ENCODE measurements around the gene KCNQ1. TPM values are rescaled to one million over a fixed set of nuclear protein-coding genes. Genes with fewer than 3 reads are reported as not detected.

KCNQ1 gene
- total RNA-seq, 1 experiment from 2014 or later: 2.3 TPM

GRCh38 chr11:2584434-2584811, 139.6 kb downstream of the KCNQ1 start:
- no peaks in the 10 kb centered on the region for H3K9me3 ChIP-seq (ENCODE audit: control insufficient read depth, low read depth, low read length)
- Mint-ChIP-seq H3K4me3 (no peak overlapping the region), H3K4me1 (peaks cover 2 to 3% of the 10 kb centered on the region in 2 experiments; a peak in 1 of 4 replicates), H3K27ac (no peak overlapping the region), H3K36me3 (ENCODE audit: insufficient read depth in 1 of 3, low read depth in 3 of 3) (no peaks in the 10 kb centered on the region), H3K9me3 (no peaks in the 10 kb centered on the region), H3K27me3 (ENCODE audit: low read depth) (peaks cover 60% of the 10 kb centered on the region)
- H2BK120ac ChIP-seq (ENCODE audit: low read depth, low read length, poor library complexity, severe bottlenecking): no peak overlapping the region
- H3K18ac ChIP-seq (ENCODE audit: insufficient read length, low read depth, low read length): no peak overlapping the region
- no peaks in the 10 kb centered on the region for H4K20me1 ChIP-seq (ENCODE audit: control insufficient read depth, insufficient read depth, insufficient read length)
- H3K79me2 ChIP-seq (ENCODE audit: insufficient read depth, low read length): no peaks in the 10 kb centered on the region
- H2BK5ac ChIP-seq (ENCODE audit: insufficient read length, low read length): no peak overlapping the region
- no peak overlapping the region for H4K91ac ChIP-seq (ENCODE audit: insufficient read length, low read depth, low read length)
- no peak for TF ChIP-seq CTCF (conservative IDR thresholded peaks at IDR 0.05)
- H3K4me1 ChIP-seq (ENCODE audit: insufficient read depth, low read length): no peaks in the 10 kb centered on the region
- H3T11ph ChIP-seq (ENCODE audit: low read length): no peak overlapping the region
- no peak overlapping the region for H4K8ac ChIP-seq (replicated peaks; ENCODE audit: insufficient read length, low read depth, low read length)
- WGBS (ENCODE audit: extremely low coverage, insufficient read length, low lambda C conversion rate): 100% methylated on average over 1 of the region's 4 CpGs
- no peak overlapping the region for H3K4me2 ChIP-seq (ENCODE audit: insufficient read depth, insufficient read length, low read length)
- no peaks in the 10 kb centered on the region for H3K79me1 ChIP-seq (ENCODE audit: insufficient read depth, low read depth, low read length, poor library complexity, severe bottlenecking)
- H2AK5ac ChIP-seq (ENCODE audit: insufficient read length, low read length): no peak overlapping the region
- H3K56ac ChIP-seq (ENCODE audit: insufficient read length, low read depth, low read length): no peak overlapping the region
- no peak for DNase-seq
- no peak overlapping the region for H3K23ac ChIP-seq (ENCODE audit: insufficient read length, low read depth, low read length)
- no peak overlapping the region for H3K4ac ChIP-seq (ENCODE audit: low read depth, low read length)
- no peak overlapping the region for H2BK12ac ChIP-seq (ENCODE audit: insufficient read length, low read depth, low read length)
- no peaks in the 10 kb centered on the region for H3K23me2 ChIP-seq (ENCODE audit: insufficient read length, low read depth, low read length, poor library complexity, severe bottlenecking)
- H2BK15ac ChIP-seq (ENCODE audit: low read depth, low read length): no peak overlapping the region
- H4K5ac ChIP-seq (ENCODE audit: insufficient read length, low read depth, low read length): no peak overlapping the region
- H3K9ac ChIP-seq (ENCODE audit: extremely low read depth, insufficient read length, low read length): no peak overlapping the region
- H3K27me3 ChIP-seq (ENCODE audit: insufficient read depth, low read length): peaks cover 10% of the 10 kb centered on the region; the same call in 1 of the 2 replicates
- H2BK20ac ChIP-seq (ENCODE audit: low read depth, low read length, poor library complexity, severe bottlenecking): no peak overlapping the region
- H3K27ac ChIP-seq (ENCODE audit: insufficient read length, low read depth, low read length): no peak overlapping the region
- H3K14ac ChIP-seq (ENCODE audit: insufficient read depth, low read length): no peak overlapping the region
- H2AFZ ChIP-seq (ENCODE audit: low read length): no peak overlapping the region

Measured in H9 (cell line).